GM21390 (cell line): ENCODE results near the gene SUMF2.
A peak's percentile ranks its signal among the peaks of the same experiment; 100 is the strongest.
"Not testable (repeated sequence)": the region's sequence is repeated elsewhere in the genome, so short reads cannot be mapped to it uniquely, and the experiment has no call there.

Source experiments
- ATAC-seq: cut with Tn5 transposase; IDR thresholded peaks from one replicate; pipeline ENCODE4 v1.9.1; 2021; ENCODE audit not compliant: unreplicated experiment

SUMF2 gene

GRCh38 chr7:56106108-56107073, 42.3 kb downstream of the SUMF2 start, which contains the start of gene CHCHD2:
Gene CHCHD2, minus strand, starts transcription at chr7:56106476. Its CDS starts 63 bp downstream, at chr7:56106413.
- ATAC-seq: peak; percentile 100

GRCh38 chr7:56107954-56108258, 43.8 kb downstream of the SUMF2 start:
- ATAC-seq: no peak

- no peak for ATAC-seq
These were observed 46.5 kb downstream of the SUMF2 start for GRCh38 chr7:56110611-56111010.

- ATAC-seq: not testable (repeated sequence)
These were observed 48.2 kb downstream of the SUMF2 start for GRCh38 chr7:56112244-56112643.

DNA sequence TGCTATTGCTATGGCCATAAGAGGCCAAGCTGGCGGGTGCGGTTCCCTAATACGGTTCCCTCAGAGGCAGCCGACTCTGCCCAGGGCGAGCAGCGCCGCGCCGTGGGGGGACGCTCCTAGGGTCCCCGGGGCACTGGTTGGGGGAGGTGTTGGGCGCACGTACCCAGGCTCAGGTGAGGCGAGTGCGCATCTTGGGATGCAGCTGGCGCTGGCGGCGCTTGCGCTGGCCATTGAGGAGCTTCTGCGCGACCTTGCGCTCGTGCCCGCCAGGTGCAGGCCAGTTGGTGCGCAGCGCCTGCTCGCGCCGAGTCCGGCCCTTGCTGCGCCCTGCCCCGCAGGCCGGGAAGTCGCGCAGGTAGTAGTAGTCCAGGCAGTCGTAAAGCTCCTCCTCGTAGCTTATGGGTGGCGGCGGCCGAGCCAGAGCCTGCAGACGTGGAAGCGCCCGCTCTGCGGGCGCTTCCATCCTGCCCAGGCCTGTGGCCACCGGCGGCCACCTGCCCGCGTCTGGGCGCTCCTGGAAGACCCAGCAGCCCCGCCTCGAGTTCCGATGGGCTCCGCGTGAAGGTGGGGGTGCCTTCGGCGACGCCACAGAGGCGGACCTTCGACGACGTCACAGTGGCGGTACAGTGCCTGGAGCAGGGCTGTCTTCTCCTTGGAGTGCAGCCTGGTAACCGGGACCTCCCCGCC, 51.9 kb downstream of the SUMF2 start, which contains the start of gene NUPR2:
NUPR2 (minus strand) TSS at position 566 of the 687 bp plus-strand sequence; CDS start at position 463, 103 bp downstream.
- no peak for ATAC-seq

- ATAC-seq: no peak
These were observed 57.4 kb downstream of the SUMF2 start for GRCh38 chr7:56121440-56121839.

- no peak for ATAC-seq
These were observed 60.9 kb downstream of the SUMF2 start for GRCh38 chr7:56124981-56125380.

DNA sequence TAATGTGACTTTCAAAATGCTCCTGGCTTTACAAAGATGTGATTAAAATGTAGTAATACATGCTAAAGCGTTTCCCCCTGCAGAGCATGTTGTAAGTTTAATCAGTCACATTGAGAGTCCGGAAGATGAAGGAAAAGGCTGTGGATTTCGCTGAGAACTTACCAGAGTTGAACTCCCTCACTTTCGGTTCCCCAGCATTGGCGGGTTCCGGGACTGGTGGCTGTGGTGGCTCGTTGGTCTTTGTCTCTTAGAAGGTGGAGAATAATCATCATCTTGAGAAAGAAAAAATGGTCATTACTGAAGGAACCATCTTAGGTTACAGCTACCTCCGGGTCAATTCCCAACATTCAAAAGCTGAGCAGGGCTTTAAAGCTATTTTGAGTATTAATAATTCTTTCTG, 61.7 kb downstream of the SUMF2 start:
- no peak for ATAC-seq

GRCh38 chr7:56127241-56127975, 63.3 kb downstream of the SUMF2 start:
- ATAC-seq: no peak
